NCI-H748 treated with DMSO at 0.1 percent for 48 hours (cell line): ENCODE results near the gene ING2.
"Not testable (repeated sequence)": the region's sequence is repeated elsewhere in the genome, so short reads cannot be mapped to it uniquely, and the experiment has no call there.

Source experiments
- DNase-seq: peaks from one replicate; lab custom pipeline; 2025; lab: John Stamatoyannopoulos, UW

ING2 gene, protein sequence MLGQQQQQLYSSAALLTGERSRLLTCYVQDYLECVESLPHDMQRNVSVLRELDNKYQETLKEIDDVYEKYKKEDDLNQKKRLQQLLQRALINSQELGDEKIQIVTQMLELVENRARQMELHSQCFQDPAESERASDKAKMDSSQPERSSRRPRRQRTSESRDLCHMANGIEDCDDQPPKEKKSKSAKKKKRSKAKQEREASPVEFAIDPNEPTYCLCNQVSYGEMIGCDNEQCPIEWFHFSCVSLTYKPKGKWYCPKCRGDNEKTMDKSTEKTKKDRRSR

DNA sequence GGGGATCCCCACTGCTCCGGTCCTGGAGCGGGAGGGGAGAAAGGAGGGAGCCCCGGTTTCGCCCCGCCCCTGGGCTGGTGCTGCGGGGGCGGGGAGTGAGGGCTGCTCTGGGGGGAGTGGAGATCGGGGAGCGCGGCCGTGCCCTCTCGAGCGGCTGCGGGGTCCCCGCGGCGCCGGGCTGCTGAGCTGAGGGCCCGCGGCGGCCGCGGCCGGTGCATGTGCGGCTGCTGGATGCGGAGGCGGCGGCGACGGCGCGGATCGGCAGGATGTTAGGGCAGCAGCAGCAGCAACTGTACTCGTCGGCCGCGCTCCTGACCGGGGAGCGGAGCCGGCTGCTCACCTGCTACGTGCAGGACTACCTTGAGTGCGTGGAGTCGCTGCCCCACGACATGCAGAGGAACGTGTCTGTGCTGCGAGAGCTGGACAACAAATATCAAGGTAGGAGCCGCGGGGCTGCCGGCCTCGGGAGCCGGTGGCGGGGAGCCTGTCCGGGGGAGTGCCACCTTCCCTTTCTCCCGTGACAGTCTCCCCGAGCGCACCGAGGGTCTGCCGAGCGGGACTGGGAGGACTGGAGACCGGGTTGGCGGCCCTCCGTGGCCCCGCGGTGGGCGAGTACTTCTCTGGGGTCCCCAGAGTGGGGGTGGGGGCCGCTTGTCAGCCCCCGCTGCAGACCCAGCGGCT lies at the start of gene ING2:
TSS of gene ING2 (plus strand) at position 129 of the 681 bp plus-strand sequence. CDS start at position 267, 138 bp downstream.
- DNase-seq, result no peak

DNA sequence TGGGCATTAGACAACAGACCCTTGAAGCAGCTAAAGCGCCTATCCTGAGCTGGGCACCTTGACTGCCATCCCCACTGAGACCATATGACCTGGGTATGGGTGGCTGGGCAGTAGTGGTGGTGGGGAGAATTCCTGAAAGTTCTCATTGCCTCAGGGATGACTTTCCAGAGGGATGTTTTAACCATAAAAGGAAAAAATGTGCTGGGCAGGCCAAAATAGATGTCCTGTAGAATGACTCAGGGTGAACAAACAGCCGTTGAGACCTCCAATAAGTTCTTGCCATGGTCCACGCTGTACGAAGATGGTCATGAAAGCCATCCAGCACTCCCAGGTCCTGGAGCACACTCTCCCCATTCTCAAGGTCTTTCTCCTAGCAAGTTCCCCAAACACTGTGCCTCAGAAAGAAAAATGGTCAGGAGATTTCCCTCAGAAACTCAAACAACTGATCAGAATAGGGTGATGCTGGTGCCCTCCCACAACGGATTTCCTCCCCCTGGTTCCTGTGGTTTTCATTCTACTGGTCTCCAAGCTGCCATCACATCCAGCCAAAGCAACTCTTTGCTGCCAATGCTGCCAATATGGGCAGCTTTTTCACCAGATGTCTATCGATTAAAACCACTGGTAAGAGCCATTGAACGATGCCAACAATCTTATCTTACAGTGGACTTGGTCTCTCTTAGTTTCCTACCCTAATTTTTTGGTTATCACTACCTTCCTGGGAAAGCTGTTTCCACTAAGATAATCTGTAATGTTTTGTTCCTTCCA lies 49.2 kb upstream of the ING2 start:
- no peak for DNase-seq

DNA sequence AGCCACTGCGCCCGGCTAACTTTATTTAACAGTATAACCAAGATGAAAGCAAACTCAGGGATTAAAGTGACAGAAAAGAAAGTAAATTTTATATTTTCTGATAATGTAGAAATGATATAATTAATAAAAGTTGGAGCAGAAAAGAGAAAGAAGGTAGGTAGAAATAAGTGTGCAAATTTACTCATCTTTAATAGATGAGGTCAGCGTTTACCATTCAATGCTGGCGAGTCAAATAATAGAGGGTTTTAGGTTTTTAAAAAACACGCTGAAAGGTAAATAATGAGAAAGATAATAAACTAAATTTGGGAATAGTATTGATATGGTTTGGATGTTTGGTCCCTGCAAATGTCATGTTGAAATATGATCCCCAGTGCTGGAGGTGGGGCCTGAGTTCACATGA lies 46.9 kb upstream of the ING2 start:
- DNase-seq, result no peak

DNA sequence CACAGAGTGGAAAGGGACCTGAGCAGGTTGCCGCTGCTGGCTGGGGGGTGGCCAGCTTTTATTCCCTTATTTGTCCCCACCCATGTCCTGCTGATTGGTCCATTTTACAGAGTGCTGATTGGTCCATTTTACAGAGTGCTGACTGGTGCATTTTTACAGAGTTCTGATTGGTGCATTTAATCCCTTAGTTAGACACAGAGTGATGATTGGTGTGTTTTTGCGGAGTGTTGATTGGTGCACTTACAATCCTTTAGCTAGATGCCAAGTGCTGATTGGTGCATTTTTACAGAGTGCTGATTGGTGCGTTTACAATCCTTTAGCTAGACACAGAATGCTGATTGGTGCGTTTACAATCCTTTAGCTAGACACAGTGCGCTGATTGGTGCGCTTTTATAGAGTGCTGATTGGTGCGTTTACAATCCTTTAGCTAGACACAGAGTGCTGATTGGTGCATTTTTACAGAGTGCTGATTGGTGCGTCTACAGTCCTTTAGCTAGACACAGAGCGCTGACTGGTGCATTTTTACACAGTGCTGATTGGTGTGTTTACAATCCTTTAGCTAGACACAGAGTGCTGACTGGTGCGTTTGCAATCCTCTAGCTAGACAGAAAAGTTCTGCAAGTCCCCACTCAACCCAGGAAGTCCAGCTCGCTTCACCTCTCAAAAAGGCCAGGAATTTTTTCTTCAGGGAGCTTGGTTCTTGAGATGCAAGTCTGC lies 40.8 kb upstream of the ING2 start:
- DNase-seq, result not testable (repeated sequence)

DNA sequence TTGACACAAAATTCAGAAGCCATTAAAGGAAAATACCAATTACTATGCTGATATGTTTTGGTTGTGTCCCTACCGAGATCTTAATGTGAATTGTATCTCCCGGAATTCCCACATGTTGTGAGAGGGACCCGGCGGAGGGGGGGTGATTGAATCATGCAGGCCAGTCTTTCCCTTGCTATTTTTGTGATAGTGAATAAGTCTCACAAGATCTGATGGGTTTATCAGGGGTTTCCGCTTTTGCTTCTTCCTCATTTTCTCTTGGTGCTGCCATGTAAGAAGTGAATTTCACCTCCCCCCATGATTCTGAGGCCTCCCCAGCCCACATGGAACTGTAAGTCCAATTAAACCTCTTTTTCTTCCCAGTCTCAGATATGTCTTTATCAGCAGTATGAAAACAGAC lies 39.0 kb upstream of the ING2 start:
- DNase-seq, result not testable (repeated sequence)

DNA sequence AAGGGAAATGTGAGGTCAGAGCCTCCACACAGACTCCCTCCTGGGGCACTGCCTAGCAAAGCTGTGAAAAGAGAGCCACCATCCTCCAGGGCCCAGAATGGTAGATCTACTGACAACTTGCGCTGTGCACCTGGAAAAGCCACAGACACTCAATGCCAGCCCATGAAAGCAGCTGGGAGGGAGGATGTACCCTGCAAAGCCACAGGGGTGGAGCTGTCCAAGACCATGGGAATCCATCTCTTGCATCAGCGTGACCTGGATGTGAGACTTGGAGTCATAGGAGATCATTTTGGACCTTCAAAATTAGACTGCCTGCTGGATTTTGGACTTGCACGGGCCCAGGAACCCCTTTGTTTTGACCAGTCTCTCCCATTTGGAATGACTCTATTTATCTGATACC lies 37.6 kb upstream of the ING2 start:
- no peak for DNase-seq

DNA sequence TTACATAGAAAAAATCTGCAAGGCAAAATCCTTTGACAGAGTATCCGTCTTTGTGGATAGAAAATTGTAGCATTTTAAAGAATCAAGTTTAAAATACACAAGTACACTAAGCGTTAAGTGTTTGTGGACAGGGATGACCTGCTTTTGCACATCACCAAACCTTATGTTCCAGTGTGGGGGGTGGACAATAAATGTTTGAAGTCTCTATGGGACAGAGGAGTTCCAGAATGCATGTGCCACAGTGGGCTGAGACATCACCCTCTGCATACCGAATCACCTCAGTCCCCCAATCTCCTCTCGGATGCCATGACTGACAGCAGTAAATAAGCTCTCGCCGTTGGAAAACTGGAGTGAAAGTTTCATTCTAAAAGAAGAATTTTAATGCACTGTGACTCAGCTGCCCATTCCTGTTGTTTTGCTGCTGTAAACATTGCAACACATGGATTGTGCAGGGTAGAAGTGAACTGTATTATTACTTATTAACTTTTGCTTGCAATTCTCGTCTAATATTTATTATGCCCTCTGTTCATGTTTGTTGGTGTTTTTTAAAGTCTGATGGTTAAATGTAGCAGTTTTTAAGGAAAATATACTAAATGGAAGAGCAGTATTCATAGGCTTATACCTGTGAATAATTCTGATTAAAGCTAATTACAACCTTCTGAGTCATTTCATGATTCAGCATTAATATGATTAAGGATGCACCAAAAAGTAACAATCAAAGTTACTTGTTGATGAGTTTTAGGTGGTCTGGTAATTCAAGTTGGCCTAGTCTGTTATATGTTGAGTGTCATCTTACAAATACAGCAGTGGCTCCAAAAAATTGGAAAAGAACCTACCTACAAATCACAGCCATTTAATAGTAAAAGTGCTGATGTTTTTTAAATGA lies 36.4 kb upstream of the ING2 start:
- DNase-seq, result no peak

DNA sequence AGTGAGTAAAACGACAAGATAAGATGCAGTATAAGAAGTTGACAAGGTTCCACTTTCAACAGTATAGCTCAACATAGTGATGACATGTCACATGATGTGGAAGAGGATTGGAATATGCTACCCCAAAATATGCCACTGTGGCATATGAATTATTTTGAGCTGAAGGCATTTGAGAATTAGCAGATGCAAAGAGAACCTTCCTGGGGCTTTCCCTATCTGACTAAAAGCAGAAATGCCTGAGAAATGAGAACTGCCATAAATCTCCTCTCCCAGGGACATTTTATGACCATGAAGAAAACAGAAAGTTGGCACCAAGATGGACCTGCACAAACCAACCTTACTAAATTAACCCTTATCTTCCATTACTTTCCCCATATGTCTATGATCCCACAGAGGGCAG lies 35.6 kb upstream of the ING2 start:
- no peak for DNase-seq

DNA sequence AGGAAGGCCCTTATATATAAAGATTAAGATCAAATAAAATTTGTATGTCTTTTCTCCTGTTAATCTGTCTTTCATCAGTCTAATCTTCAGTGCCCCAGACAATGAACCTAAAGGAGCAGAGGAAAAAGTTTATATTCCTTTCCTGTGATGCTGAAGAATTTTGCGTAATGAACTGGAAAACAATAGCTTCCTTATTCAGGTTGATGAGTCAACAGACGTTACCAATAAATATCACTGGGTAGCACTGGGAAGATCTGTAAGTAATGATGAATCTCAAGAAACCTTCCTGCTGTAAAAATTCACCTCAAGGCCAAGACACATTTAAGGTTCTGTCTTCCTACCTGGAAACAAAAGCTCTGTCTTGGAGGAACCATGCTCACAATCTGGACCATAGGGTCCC lies 34.9 kb upstream of the ING2 start:
- no peak for DNase-seq

DNA sequence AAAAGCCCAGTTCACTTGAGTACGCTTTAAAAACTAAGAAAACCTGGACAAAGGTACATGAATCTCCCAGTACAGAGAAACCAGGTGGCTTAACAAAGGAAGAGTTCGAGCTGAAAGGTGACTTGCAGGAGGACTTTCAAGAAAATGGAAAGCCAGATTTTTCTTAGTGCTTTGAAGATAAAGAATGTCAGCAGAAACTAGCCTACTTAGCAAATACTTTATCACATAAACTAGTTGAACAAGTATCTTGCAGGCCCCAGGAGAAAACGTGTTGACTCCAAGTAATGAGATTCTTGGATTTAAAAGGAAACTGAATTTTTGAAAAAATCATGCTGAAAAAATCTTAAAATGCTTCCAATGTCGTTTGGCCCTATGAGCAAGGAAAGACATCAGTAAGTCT lies 34.0 kb upstream of the ING2 start:
- DNase-seq, result no peak

DNA sequence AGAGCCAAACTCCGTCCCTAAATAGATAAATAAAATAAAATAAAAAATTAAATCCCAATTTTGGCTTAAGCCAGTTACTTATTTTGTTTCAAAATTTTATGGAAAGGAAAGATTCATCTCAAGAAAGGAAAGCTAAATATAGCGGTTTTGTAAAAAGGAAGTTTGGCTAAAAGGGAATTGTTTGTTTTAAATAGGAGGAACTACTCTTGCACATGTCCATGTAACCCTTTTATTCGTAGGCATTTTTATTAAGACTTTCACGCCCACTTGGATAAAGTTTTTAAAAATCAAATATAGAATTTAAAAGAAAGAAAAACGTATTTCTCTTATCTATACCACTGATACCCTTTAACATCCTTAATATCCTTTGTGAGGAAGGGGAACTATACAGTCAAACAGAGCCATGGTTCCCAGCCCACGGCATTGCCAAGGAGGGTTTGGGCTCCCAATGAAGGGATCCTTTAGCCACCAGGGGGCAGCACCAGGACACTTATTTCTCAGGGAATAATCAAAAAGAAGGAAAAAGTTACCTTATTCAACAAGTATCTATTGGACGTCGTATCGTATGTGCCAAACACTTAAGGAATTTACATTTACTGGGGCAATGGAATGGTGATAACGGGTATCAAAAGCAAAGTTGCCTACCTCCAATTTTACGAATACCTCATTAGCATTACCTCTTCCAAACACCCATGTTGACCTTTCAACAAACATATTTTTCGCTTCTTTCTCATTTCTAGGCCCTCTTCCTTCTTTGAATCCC lies 32.7 kb upstream of the ING2 start:
- DNase-seq, result peak; percentile 20

DNA sequence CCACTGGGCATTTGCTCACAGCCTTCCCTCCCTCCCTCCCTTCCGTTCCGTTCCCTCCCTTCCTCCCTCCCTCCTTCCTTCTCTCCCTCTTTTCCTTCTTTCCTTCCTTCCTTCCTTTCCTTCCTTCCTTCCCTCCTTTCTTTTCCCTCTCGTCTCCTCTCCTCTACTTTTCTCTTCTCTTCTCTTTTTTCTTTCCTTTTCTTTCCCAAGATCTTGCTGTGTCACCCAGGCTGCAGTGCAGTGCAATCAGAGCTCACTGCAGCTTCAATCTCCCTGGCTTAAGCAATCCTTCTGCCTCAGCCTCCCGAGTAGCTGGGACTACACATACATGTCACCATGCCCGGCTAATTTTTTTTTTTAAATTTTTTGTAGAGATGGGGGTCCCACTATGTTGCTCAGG lies 26.7 kb upstream of the ING2 start:
- no peak for DNase-seq

DNA sequence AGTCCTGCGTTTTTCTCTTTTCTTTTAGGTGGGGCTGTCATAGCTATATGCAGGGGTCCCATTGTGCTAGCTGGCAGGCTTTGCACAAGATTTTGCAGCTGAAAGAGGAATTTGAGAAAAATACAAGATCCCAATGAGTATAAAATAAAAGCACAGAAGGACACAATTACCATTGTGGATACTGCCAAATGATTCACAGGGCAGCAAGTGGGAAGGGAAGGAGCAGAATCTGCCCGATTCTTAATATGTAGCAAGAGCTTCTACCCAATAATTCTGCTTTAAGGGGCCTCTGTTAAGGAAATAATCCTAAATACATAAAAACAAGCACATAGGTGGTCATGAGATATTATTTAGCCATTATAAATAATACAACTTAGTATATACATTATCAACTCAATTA lies 25.9 kb upstream of the ING2 start:
- DNase-seq, result no peak

DNA sequence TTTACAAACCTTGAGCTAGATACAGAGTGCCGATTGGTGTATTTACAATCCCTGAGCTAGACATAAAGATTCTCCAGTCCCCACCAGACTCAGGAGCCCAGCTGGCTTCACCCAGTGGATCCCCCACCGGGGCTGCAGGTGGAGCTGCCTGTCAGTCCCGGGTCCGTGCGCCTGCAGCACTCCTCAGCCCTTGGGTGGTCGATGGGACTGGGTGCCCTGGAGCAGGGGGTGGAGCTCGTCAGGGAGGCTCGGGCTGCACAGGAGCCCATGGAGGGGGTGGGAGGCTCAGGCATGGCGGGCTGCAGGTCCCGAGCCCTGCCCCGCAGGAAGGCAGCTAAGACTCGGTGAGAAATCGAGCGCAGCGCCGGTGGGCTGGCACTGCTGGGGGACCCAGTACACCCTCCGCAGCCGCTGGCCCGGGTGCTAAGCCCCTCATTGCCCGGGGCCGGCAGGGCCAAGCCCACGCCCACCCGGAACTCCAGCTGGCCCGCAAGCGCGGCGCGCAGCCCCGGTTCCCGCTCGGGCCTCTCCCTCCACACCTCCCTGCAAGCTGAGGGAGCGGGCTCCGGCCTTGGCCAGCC lies 22.3 kb upstream of the ING2 start:
- DNase-seq, result not testable (repeated sequence)

DNA sequence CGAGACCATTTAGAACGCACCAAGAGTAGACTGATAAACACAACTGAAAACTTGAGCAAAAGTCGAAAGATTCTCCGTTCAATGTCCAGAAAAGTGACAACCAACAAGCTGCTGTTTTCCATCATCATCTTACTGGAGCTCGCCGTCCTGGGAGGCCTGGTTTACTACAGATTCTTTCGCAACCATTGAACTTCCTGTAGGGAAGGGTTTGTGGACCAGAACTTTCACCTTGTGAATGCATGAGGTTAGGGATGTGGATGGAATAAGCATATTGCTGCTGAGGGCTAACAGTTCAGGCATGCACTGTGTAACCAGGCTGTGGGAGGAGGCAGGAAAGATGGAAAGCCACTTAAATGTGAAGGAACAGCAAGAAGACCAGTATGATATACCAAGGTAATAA lies 20.9 kb upstream of the ING2 start:
- DNase-seq, result no peak

DNA sequence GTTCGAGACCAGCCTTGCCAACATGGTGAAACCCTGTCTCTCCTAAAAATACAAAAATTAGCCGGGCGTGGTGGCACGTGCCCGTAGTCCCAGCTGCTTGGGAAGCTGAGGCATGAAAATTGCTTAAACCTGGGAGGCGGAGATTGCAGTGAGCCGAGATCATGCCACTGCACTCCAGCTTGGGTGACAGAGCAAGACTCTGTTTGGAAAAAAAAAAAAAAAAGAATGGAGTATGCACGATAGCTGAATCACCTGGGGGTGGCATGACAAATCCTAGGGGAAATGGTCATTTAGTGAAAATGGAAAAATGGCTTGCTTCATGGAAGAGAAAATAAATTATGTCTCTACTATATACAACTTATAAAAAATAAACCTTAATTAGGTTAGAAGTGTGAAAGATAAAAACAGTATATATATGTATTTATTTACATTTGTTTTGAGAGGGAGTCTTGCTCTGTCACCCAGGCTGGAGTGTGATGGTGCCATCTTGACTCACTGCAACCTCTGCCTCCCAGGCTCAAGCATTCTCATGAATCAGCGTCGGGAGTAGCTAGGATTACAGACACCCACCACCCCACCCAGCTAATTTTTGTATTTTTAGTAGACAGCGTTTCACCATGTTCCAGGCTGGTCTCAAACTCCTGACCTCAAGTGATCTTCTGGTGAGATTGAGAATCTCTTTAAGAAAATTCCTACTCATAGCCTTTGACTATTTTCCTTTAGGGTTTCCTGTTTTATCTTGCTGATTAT lies 19.3 kb upstream of the ING2 start:
- DNase-seq, result no peak

DNA sequence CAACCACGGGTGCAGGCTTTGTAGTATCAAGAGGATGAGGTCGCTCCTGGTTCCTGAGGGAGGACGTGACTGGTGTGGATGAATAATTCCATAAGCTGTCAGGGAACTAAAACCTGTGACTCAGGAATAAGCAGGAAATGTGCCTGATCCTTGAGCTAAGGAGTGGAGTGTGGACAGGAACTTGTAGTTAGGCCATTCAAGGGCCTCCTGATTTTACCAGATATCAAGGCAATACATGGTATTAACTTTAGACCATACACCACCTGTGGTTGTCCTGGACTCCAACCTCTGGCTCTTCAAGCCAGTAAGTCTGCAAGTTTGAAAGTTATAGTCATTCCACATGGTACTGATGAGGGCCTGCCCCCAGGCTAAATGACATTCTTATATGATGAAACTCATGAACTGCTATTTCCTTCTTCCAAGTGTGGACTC lies 12.1 kb upstream of the ING2 start:
- DNase-seq, result no peak

DNA sequence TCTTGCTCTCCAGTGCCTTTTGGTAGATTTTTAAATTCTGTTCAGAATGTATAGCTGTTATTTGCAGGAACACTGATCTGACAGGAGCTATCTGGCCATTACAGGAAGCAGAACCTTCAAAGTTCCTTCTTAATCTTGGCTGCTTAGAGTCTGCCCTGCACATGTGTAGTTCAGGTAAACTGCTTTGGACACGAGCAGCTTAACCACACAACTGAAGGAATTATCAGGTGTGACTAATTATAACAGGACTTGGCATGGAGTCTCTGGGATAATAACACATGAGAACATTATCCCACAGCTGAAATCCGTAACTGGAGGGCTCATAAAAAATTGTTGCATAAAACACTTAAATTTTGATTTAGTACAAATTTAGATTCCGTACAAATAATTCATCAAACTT lies 11.6 kb upstream of the ING2 start:
- no peak for DNase-seq

DNA sequence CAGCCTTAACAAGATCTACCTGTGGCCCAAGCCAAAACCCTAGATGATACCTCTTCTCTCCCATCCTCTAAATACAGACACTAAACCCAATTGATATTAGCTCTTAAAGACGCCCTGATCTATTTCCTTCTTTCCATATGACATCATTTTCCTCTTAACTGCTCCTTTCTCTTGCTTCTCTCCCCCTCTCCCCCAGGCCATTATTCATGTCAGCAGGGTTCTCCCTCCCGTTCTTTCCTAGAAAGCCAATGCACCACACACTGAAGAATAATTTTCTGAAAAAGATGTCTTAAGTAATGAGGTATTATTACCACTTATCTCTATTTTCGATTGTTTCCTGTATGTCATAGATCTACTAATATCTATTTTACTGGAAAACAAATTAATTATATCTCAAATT lies 9.7 kb upstream of the ING2 start:
- DNase-seq, result no peak

DNA sequence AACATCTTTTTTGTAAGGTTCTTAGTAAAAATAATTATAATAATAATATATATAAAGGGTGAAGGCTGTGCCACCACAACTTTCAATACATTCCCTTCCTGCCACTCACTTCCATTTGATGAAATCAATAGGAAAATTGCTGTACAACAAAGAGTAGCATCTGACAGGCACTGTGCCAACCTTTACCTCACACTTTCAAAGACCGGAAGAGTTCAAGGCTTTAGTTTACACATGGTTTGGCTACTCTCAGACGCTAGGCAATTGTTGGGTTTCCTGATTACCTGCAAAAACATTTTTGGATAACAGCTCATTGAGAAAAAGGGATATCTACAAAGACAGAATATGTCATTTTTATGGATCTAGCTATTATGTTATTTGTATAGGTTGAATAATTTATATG lies 5.5 kb upstream of the ING2 start:
- peak; percentile 45 for DNase-seq
